ENCODE results near the gene SERPINE2.

SERPINE2 gene

DNA sequence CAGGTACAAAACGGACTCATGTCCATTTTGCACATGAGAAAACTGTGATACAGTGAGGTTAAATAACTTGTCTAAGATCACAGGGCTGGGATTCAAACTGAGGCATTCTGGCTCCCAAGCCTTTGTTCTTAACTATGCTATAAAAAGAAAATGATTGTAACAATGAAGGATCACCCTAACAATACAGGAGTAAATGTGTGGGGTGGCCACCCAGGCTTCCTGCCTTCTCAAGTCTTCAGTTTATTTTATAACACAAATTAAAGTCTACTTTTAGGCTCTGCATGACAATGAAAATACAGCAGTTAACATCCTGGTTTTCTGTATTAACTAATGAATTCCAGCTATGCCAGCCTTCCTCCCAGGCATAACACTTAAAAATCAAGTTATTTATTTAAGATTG is 101.6 kb downstream of the SERPINE2 start:
- DNase-seq = no peak

DNA sequence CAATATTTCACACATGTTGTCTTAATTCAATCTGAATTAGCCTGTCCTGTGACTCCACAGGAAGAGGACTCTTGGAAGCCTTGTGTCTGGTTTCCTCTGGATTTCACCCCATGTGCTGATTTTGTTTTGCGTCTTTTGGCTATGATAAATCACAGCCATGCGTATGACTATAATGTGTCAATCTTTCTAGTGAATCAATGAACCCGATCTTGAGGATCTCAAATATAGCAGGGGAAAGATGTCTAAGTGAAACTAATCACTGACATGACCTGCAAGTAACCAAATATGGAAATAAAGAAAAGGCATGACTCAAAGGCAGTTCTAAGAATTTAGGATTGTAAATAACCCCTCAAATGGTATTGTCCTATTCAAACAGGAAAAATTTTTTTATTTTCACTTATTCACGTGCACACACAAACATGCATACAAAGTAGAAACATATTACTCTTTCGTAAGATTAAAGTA is 102.2 kb downstream of the SERPINE2 start:
- no peak for DNase-seq

DNA sequence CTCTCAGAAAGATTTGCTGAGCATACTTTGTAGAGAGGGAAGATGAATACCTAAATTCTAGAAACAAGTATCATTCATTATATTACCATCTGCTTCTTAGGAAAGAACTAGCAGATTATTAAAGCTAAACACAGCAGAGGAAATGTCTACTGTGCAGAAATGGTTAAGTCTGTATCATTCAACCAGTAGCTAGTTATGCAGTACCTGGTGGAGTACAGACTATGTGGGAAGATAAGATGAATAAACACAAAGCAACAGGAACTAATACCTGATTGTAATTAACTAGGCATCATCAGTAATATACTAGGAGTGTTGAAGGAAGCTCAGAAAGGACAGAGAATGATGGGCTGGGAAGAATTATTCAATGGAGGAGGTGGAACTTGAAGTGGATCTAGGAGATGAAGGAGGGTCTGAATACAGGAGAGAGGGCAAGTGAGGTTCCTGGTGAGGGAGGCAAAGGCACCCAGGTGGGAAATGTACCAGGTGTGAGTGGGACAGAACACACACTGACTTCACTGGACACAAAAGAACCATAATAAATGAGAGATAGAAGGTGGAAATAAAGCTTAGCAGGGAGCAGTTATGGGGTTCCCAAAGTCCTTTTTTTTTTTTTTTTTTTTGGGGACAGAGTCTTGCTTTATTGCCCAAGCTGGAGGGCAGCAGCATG is 103.5 kb downstream of the SERPINE2 start:
- no peak for DNase-seq

DNA sequence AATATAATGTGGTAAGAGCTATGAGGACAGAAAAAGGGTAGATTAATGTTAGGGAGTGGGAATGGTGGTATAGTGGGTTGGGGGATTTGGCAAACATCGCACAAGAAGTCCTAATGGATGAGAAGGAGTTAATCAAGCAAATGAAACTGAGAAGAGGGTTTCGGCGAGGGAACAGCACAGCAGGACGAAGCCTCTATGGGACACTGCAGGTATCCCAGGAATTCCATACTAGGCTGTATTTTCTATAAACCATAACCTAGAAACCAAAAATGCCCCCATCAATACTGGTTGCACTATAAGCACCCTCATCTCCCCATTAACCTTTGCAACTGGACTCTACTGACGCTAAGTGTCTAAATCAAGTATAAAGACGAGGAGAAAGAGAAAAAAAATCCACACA is 104.2 kb downstream of the SERPINE2 start:
- DNase-seq = no peak

DNA sequence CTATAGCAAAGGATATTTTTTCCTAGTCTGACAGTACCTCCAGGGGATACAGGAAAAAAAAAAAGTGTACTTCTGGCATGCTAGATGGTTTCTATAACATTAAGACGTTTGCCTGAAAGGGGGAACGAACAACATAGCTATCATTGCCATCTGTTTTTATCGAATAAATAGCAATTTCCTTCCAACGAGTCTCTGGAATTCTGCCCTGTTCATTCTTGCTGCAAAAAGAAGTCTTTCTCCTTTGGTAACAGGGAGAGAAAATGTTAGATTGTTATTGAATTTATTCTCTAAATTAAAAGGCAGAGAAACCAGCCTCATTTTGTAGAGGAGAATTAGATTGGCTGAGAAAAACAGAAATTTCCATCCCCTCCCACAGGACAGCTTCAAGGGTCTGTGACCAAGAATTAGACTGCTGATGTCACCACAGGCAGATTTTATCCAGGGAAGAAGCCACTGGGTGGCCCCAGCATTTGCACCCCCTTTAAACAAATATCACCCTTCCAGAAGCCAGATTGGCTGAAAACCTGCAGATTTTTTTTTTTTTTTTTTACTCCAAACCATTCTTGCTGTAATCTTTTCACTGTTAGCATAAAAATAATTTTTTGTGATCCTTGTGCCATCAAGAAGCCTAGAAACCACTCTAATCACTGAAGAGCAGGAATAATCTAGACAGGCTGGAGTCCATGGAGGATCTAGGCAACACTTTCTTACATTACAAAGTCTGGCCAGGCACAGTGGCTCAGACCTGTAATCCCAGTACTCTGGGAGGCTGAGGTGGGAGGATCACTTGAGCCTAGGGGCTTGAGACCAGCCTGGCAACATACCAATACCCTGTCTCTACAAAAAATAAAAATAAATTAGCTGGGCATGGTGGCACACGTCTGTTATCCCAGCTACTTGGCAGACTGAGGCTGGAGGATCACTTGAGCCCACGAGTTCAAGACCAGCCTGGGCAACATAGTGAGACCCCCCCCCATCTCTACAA is 106.0 kb downstream of the SERPINE2 start:
- DNase-seq = no peak

DNA sequence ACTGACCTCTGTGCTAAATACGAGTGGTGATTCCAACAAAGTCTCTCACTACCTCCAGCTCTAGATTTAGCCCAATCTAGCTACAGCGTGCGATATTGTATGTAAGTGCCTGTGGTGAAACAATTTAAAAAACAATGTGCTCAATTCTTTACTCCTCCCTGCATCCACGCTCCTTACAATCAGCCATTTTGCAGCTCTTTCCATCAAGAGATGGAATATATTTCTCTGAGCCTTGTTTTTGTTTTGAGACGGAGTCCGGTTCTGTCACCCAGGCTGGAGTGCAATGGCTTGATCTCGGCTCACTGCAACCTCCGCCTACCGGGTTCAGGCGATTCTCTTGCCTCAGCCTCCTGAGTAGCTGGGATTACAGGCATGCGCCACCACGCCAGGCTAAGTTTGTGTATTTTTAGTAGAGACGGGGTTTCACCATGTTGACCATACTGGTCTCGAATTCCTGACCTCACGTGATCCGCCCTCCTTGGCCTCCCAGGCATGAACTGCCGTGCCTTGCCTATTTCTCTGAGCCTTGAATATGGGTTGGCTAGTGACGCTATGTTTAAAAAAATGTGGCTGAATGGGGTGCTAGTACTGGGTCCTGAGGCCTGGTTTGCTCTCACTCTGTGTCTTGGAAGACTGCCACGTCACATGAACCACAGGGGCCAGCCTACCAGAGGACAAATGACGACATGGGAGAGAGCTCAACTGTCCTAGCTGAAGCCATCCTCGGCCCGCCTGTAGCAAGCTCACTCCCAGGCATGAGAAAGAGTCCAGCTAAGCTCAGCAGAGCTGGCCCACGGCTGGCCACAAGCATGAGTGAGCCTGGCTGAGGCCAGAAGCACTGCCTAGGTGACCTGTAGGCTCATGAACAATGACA is 108.7 kb downstream of the SERPINE2 start:
- DNase-seq = no peak

DNA sequence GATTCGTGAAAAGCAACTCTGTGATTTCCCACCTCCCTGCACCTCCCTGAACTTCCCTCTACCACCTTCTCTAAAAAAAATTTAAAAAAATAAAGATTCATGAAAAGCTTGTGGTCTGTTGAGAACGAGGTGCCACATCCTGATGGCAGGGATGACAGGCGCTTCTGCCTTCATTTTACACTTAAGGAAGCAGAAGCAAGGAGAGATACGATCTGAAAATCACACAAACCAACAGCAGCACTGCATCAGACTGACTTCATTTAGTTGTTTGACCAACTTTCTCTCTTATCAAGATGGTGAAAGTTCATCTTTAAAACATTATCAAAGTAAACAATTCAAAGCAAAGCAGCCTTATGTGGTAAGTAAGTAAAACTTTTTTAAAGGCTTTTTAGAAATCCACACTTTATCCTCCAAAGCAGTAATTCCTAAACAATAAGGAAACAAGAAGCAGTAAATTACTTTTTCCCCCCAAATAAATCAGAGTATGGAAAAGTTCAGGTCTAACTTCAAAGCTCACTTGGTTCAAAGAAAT is 109.4 kb downstream of the SERPINE2 start:
- no peak for DNase-seq

DNA sequence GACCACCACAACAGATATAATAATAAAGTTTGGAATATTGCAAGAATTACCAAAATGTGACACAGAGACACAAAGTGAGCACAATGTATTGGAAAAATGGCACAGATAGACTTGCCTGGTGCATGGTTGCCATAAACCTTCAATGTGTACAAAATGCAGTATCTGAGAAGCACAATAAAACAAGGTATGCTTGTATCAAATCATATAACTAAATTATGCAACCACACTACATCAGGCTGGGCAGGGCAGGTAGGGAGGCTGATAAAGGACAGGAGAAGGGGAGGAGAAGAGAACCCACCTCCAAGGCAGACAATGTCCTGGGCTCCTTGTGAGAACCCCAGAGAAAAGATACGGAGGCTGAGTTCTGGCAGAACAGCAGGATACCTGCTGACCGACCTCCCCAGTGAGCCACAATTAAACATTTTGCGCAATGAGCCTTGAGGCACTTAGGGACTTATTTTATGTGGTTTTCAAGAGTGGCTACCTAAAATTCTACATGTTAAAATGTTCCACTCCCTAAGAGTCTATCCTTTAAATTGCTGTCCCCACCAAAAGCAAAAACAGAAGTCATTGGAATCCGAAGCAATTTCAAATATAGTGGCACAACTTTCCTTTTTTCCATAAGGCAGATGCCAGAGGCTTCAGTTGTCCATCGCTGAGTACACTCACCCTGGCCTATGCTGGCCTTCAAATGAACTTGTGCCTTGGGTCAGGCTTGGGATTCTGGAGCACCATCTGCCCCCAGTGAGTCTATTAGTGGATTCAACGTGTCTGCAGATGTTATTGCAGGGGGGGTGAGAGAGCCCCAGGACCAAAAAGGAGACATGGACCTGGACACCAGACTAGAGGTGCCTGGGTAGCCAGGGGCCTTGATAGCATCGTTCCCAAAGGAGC is 110.7 kb downstream of the SERPINE2 start:
- DNase-seq = no peak

DNA sequence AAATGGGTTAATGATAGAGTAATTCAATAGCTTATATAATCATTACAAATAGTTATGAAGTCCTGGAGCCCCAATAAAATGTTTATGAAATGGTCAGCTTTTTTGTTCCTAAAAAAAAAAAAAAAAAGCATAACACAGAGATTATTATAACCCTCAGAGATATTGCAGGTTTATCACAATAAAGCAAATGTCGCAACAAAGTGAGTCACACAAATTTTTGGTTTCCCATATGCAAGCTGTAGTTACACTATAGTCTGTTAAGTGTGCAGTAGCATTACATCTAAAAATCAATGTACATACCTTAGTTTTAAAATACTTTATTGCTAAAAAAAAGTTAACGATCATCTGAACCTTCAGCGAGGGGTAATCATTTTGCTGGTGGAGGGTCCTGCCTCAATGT is 114.0 kb downstream of the SERPINE2 start:
- DNase-seq = no peak

Measured in NCI-H1417 (cell line).